ENCODE data around the gene ECSCR.

ECSCR gene

GRCh38 chr5:139473565-139473964 is 11.0 kb upstream of the ECSCR start:
- DNase-seq, result no peak

- no peak for DNase-seq
Observed at GRCh38 chr5:139473105-139473504, 10.6 kb upstream of the ECSCR start.

GRCh38 chr5:139472386-139473030 is 10.0 kb upstream of the ECSCR start:
- DNase-seq, result no peak

GRCh38 chr5:139470821-139471300 is 8.3 kb upstream of the ECSCR start, which contains the start of gene SMIM33:
Gene SMIM33 (plus strand): TSS chr5:139471004. CDS start chr5:139471122, 118 bp downstream.
- DNase-seq, result no peak

GRCh38 chr5:139468421-139468931 is 5.9 kb upstream of the ECSCR start:
- no peak for DNase-seq

GRCh38 chr5:139461698-139462097 is 845 bp downstream of the ECSCR start:
- DNase-seq, result no peak

- DNase-seq, result no peak
Observed at GRCh38 chr5:139461176-139461575, 1.4 kb downstream of the ECSCR start.

GRCh38 chr5:139460455-139460854 is 2.1 kb downstream of the ECSCR start:
- no peak for DNase-seq

- DNase-seq, result no peak
Observed at GRCh38 chr5:139459451-139459934, 3.0 kb downstream of the ECSCR start.

- no peak for DNase-seq
Observed at GRCh38 chr5:139458580-139459407, 3.7 kb downstream of the ECSCR start.

GRCh38 chr5:139457653-139458306 is 4.8 kb downstream of the ECSCR start:
- DNase-seq, result no peak

GRCh38 chr5:139457241-139457640 is 5.3 kb downstream of the ECSCR start:
- no peak for DNase-seq

- DNase-seq, result no peak
Observed at GRCh38 chr5:139456776-139457175, 5.8 kb downstream of the ECSCR start.

- DNase-seq, result no peak
Observed at GRCh38 chr5:139454568-139455290, 7.8 kb downstream of the ECSCR start.

- no peak for DNase-seq
Observed at GRCh38 chr5:139453683-139454567, 8.6 kb downstream of the ECSCR start.

GRCh38 chr5:139451878-139452660 is 10.5 kb downstream of the ECSCR start:
- no peak for DNase-seq

- no peak for DNase-seq
Observed at GRCh38 chr5:139451176-139451575, 11.4 kb downstream of the ECSCR start.

GRCh38 chr5:139446956-139447779 is 15.4 kb downstream of the ECSCR start:
- DNase-seq, result no peak

- DNase-seq, result no peak
Observed at GRCh38 chr5:139445325-139446170, 17.0 kb downstream of the ECSCR start.
